Fibroblast of skin of abdomen (primary cell): ENCODE results near the gene MITF.
A peak's percentile ranks its signal among the peaks of the same experiment; 100 is the strongest.

Source experiments
- DNase-seq: peaks from one replicate; pipeline ENCODE4 v3.0.0-alpha.2; 2013

MITF gene

DNA sequence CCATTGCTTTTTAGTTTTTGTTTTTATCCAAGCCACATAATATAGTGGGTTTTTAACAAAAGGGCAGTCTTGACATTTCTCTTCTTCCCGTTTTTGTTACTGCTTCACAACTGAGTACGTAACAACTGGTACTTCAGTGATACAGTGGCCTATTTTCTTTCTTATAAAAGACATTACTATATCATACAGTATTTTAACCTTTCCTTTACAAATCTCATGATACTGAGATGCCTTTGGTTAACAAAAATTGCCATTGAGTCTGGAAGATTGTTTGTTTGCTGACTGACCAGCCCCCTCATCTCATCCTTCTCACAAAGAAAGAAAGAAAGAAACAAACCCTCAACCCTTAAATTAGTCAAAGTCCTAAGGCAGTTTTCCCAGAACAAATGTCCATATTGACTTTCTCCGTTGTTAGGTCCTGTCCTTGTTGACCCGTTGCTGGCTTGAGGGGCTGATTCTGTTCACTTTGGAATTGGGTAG, 183.3 kb downstream of the MITF start:
- no peak for DNase-seq

- peak; percentile 1 for DNase-seq
These were observed 186.2 kb downstream of the MITF start for GRCh38 chr3:69925506-69925905.

DNA sequence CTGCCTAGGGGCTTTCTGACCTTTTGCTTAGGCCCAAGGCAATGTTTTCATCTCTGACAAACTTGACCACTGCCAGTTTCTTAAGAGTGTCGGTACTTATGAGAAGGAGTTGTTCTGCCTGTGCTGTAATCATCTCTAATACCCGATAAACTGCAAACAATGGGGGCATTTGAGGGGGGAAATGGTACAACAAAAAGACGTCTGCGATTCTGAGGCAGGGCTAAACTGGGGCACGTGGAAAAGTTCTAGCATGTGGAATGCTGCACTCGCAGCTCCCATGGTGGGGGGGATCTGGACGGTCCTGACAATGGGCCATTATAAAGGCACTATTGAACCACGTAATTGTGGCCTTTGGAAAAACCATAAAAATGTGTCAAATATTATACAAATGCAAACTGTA, 187.1 kb downstream of the MITF start:
- DNase-seq = no peak

DNA sequence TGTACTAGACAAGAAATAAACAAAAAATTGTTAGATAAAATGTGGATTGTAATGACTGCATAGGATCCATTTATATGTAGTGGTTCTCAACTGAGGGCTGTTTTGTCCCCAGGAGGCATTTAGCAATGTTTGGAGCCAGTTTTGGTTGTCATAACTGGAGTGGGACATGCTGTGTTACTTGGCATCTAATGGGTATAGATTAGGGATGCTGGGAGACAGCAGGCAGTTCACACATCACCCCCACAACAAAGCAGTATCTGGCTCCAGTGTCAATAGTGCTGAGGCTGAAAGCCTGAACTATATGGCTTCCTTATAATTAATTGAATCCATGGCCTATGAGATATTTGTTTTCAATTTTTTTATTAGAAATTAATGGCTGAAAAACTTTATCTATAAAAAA, 188.3 kb downstream of the MITF start:
- DNase-seq = no peak

- no peak for DNase-seq
These were observed 189.8 kb downstream of the MITF start for GRCh38 chr3:69929019-69929418.

DNA sequence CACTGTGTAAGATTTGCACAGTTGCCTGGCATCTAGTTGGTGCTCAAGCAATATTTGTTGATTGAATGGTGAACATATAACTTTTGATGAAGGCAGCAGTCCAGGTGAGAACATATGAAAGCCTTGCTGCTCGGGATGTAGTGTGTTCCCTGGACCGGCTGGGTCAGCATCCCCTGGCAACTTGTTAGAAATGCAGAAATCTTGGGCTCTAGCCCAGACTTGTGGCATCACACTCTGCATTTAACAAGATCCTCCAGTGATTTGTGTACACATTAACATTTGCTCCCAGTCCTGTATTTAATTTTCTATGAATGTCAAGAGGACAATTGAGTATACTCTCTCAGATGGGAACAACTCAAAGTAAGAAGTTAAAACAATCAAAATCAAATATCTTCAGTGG, 191.3 kb downstream of the MITF start:
- DNase-seq = no peak

GRCh38 chr3:69932087-69932486, 192.8 kb downstream of the MITF start:
- DNase-seq = no peak

GRCh38 chr3:69932501-69932900, 193.2 kb downstream of the MITF start:
- no peak for DNase-seq

GRCh38 chr3:69934398-69934797, 195.1 kb downstream of the MITF start:
- no peak for DNase-seq

- DNase-seq = no peak
These were observed 197.0 kb downstream of the MITF start for GRCh38 chr3:69936266-69936665.

DNA sequence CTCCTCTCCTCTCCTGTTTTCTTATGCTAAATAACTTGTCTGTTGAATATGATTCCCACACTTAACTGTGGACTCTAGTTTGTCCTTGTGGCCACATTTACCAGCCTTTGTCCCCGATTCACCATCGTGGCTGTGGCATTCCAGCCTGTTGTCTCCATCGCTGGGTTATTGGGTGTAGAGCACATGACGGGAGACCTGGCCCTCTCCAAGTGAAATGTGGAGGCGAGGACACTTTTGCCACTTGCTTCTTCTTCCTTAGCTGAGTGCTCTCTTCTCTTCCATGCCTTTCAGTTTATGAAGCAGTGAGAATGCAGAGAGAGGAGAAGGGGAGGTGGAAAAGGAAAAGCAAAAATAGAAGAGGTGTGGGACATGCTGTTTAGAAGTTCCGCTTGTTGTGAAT, 198.8 kb downstream of the MITF start:
- DNase-seq = no peak

- DNase-seq = no peak
These were observed 199.7 kb downstream of the MITF start for GRCh38 chr3:69938931-69939330.

DNA sequence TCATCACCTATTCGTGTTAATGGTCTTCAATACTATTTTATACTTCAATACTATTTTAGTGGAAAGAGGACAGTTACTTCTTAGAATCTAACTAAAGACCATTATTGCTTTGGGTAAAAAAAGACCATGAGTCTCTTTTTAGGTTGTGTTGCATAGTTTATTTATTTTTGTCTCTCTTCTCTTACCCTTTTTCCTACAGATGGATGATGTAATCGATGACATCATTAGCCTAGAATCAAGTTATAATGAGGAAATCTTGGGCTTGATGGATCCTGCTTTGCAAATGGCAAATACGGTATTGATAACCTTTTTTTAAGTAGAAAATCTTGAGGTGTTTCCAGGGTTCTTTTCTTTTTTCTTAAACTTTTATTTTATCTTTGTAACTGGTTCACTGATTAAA, 201.8 kb downstream of the MITF start:
- no peak for DNase-seq

DNA sequence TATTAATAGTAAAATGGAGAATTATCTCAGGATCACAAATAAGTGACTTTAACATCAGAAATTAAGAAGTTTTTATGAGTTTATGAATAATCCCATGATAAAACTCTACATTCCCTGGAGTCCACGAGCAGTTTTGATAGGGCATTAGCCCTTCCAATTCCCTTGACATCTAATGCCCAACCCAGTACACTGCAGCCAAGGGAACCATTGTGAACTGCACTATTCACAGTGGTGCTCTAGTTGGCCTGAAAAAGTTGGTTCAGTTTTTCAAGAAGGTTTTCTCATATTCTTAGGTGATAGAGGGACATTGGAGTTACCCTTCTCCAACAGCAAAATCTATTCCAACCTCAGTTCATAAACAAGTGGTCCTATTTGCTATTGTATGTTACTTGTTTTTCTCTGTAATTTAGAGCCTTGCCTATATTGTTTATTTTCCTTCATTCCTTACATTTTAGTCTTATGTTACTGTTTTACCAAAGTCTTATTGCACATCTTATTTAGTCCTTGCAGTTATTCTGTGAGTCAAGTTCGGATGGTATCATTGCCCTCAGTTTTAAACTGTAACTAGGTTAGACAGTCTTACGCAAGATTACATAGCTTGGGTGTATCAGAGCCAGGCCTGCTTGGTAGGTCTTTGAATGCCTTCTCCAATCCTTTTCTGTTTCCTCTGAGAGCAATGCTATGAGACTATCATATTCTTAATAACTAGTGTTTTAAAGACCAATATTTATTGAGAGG, 202.3 kb downstream of the MITF start:
- no peak for DNase-seq

DNA sequence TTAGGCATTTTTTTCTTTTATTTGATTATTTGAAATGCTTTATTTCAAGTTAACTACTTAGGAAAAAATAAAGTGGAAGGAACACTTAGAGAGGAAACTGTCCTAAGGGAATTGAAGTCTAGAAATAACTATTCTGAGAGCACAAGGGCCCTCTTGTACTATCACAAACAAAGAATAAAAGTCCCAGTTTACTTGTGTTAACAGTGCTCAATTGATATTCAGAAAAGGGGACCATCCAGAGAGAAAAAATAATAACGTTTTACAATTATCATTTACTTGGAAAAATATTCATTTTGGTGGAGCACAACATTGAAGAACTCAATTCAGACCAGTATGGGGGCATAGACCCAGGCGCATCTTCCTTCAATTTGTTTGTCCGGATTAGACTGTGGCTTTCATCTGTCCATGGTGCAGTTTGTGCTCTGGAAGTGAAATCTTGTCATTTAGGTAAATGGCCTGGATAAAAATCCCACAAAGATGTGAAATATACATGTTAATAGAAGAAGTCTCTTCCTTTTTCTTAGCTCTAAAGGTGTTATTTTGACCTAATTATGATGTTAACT, 205.7 kb downstream of the MITF start:
- no peak for DNase-seq

DNA sequence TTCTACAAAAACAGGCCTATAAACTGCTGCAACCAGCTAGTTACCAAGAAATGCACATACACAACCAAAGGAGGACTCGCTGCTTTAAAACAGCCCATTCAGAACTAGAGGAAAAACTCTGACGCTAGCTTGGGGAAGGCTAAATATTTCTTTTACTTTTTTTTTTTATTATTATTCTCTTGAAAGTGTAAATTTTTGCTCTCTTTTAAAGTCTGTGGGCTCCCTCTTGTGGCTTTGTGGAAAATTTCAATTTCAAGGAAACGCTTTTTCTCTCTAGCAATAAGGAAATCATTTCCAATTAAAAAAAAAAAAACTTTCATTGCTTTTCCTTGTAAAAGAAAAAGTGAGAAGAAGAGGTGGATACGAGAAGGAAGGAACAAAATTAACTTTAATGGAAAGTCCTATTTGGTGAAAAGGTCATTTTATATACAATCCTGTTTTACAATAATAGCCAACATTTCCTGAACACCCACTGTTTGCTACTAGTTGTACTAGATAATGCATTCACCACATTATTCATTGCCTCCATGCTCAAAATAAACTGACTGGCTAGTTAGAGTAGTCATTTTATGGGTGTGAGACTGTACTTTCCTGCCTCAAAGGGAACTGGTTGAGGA, 209.1 kb downstream of the MITF start:
- peak; percentile 43 for DNase-seq

DNA sequence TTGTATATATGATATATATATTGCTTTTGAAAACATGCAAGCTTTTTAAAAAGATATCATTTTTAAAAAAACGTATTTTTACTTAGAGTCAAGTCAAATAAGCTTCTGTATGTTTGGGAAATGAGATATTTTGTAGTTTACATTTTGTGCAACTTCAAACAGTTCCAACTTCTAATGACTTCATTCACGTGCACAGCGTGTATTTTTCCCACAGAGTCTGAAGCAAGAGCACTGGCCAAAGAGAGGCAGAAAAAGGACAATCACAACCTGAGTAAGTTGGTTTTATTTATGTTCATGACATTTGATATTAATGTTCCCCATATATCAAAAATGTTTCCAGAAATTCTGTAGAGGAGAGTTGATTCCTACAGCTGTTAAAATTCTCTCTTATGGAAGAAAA, 212.4 kb downstream of the MITF start:
- DNase-seq = no peak

- DNase-seq = no peak
These were observed 220.3 kb downstream of the MITF start for GRCh38 chr3:69959581-69959980.

DNA sequence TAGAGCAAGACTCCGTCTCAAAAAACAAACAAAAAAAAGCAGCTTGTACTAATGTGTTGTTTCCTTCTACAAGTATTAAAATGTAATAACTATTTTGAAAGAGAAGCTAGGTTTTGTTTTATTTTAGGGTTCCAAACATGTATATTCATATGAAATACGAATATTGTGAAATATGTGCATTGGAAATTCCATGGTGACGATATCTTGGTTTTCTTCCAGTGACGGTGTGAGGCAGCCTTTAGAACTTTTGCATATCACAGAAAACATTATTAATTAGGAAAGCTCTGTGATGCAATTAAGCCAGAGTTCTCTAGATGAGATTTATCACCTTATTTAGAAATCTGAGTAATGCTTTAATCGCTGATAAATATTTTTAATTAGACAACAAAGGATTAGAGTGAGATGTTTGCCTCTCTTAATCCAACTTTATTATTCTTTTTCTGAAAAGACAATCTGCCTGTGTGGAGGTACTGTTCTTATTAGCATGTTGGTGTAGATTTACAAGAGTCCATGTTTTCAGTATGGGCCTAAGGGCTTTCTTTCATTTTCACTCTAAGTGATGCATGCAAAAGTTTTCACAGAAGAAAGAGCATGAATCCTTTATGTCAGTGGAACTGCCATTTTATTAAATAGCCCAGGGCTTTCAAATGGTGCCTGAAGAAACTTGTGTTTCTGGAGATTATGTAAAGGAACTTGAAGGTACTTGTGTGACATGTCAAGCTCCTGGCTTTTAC, 222.6 kb downstream of the MITF start:
- no peak for DNase-seq

DNA sequence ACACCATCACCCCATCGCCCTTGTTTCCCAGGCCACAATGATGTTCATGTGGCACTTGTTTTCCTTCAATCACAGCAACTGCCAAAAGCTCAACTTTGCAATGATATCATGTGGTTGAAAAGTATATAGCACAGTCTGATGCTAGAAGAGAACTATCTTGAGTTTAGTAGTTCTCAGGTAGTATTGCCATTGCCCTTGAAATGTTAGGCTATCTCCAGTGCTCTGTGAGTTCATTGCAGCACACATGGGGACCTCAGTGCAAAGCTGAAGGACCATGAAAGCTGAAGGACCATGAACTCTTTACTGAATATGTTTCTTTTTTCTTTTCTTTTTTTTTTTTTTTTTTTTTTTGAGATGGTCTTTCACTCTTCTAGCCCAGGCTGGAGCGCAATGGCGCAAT, 224.4 kb downstream of the MITF start:
- no peak for DNase-seq

DNA sequence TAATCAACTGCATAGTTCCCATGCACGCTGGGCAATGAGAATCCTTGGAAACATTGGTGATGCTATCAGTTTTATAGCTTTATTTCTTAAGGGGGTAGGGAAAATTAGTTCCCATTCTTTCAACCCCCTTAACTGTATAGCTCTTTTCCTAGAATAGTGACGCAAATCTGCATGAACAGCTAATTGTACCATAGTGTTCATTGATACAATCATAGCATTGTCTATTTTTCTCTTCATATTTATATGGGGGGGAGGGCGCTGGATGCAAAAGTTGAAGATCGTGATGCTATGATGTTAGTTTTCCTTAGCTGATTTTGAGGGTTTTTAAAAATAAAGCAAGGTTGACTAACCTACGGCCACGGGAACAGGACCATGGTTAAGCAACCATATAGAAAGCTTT, 227.9 kb downstream of the MITF start:
- DNase-seq = no peak

- DNase-seq = no peak
These were observed 231.6 kb downstream of the MITF start for GRCh38 chr3:69970827-69971226.

DNA sequence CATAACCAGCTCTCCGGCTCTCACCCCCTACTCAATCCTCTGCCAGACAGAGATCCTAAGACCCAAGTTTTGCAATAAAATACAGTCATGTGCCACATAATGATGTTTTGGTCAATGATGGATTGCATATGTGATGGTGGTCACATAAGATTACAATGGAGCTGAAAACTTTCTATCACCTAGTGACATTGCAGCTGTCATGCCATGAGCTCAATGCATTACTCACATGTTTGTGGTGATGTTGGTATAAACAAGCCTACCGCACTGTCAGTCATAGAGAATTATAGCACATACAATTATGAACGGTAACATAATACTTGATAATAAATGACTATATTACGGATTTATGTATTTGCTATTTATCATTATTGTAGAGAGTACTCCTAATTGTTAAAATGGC, 233.4 kb downstream of the MITF start:
- no peak for DNase-seq

- DNase-seq = no peak
These were observed 236.8 kb downstream of the MITF start for GRCh38 chr3:69976021-69976420.
